HG03103 (cell line): ENCODE results near the gene FXN.
"Not testable (repeated sequence)": the region's sequence is repeated elsewhere in the genome, so short reads cannot be mapped to it uniquely, and the experiment has no call there.

ENCODE experiments used
- ATAC-seq: cut with Tn5 transposase; IDR thresholded peaks from one replicate; pipeline ENCODE4 v1.9.1; 2021; ENCODE audit warnings: low read depth; ENCODE audit not compliant: unreplicated experiment

Gene FXN

DNA sequence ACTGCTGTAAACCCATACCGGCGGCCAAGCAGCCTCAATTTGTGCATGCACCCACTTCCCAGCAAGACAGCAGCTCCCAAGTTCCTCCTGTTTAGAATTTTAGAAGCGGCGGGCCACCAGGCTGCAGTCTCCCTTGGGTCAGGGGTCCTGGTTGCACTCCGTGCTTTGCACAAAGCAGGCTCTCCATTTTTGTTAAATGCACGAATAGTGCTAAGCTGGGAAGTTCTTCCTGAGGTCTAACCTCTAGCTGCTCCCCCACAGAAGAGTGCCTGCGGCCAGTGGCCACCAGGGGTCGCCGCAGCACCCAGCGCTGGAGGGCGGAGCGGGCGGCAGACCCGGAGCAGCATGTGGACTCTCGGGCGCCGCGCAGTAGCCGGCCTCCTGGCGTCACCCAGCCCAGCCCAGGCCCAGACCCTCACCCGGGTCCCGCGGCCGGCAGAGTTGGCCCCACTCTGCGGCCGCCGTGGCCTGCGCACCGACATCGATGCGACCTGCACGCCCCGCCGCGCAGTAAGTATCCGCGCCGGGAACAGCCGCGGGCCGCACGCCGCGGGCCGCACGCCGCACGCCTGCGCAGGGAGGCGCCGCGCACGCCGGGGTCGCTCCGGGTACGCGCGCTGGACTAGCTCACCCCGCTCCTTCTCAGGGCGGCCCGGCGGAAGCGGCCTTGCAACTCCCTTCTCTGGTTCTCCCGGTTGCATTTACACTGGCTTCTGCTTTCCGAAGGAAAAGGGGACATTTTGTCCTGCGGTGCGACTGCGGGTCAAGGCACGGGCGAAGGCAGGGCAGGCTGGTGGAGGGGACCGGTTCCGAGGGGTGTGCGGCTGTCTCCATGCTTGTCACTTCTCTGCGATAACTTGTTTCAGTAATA, at the start of gene FXN:
TSS of gene FXN (plus strand) at position 315 of the 871 bp plus-strand sequence. CDS start at position 346, 31 bp downstream.
- ATAC-seq, result peak; percentile 91

DNA sequence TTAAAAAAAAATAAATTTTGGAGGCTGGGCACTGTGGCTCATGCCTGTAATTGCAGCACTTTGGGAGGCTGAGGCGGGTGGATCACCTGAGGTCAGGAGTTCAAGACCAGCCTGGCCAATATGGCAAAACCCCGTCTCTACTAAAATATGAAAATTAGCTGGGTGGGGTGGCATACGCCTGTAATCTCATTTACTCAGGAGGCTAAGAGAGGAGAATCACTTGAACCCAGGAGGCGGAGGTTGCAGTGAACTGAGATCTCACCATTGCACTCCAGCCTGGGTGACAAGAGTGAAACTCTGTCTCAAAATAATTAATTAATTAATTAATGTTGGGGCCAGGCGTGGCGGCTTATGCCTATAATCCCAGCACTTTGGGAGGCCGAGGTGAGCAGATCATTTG, 48.6 kb upstream of the FXN start:
- not testable (repeated sequence) for ATAC-seq

DNA sequence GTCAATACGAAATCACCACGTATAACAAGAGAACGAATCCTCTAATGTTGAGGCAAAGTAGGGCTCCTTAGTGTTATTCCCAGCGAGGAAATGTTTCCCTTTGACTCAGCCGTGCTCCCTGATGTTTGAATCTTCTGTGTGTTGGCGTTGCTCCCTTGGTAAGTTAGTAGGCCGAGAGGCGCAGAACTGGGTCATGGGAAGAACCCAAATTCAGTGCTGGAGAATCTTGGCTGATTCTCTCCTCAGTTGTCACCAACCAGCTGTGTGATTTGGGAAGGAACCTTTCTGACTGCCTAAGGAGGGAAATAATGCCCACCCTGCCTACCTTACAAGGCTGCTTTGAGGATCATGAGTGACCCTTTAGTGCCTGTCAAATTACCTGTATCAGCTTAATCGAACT, 44.1 kb upstream of the FXN start:
- ATAC-seq, result no peak

DNA sequence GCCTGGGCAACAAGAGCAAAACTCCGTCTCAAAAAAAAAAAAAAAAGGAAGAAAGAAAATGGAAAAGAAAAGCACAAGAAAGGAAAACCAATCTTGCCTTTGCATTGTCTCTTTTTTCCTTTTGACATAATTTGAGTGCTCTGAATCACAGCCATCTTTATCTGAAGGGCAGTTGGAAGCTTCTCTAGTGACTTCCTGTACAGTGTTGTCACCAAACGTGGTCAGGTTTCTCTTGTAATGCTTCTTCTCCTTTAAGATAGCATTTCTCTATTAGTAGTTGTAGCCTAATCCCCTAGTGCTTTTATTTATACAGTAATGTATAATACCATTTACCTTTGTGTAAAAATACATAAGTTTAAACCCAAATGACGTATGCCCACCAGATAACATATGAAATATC, 39.8 kb upstream of the FXN start:
- ATAC-seq, result no peak

DNA sequence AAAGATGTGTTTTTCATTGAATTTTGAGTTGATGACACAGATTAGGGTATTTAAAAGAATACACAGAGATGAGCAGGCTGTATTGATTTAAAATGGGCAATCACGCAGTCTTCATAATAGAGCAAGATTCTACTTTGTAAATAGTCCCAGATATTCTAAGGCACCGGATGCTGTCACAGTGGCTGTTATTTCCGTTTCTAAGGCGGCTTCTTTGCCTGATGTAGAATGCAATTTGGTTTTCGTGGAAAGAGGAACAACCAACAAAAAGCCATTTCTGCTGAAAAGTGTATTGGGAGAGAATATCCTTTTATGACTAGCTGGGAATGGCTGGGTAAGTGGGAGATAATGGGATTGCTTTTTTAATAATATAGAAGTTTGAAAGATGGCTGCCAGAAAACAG, 39.1 kb upstream of the FXN start:
- ATAC-seq, result no peak

GRCh38 chr9:68997666-68998065, 37.9 kb upstream of the FXN start:
- no peak for ATAC-seq

- ATAC-seq, result no peak
These were observed 37.2 kb upstream of the FXN start for GRCh38 chr9:68998385-68998784.

DNA sequence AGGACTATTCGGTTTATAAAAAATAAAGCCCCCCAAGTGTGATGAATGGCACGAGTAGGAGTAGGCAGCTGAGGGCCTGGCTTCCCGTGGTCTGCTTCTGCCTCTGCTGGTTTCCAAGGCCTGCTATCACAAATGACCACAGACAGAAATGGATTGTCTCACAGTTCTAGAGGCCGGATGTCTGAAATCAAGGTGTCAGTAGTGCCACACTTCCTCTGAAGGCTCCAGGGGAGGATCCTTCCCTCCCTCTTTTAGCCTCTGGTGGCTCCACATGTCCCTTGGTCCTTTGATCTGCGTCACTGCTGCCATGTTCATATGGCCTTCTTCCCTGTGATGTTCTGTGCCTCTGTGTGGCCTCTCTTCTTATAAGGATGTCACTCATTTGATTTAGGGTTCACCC, 36.7 kb upstream of the FXN start:
- ATAC-seq, result no peak

DNA sequence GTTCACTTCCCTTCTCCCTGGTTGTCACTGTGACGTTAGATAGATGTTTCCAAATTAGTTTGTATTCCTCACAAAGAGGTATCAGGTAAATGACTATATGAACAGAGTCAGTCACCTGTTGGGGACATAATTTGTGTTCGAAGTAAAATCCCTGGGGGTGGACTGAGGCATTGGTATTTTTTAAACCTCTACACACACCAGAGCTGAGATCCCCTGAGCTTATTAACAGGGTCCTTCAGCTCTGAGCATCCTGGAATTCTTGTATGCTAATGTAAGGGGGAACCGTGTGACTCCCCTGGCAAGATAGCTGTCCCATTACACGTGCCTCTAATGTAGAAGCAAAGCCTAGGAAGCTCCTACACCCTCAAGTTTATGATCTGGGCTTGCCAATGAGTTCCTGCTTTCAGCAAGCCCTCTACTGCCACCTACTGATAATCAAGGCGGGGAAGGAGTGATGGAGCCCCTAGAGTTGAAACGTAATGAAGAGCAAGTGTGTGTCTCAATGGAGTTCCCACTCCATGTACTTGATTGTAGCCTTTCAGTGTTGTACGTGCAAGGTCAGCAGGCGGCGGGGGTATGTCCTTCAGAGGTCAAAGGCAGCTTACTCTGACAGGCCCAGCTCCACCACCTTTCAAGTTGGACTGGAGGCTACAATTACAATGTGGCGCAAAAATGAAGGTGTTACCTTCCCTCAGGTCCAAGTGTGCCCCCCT, 36.0 kb upstream of the FXN start:
- peak; percentile 77 for ATAC-seq

- ATAC-seq, result no peak
These were observed 33.6 kb upstream of the FXN start for GRCh38 chr9:69001921-69002320.

- ATAC-seq, result no peak
These were observed 32.5 kb upstream of the FXN start for GRCh38 chr9:69003051-69003450.

GRCh38 chr9:69004836-69005235, 30.7 kb upstream of the FXN start:
- no peak for ATAC-seq

DNA sequence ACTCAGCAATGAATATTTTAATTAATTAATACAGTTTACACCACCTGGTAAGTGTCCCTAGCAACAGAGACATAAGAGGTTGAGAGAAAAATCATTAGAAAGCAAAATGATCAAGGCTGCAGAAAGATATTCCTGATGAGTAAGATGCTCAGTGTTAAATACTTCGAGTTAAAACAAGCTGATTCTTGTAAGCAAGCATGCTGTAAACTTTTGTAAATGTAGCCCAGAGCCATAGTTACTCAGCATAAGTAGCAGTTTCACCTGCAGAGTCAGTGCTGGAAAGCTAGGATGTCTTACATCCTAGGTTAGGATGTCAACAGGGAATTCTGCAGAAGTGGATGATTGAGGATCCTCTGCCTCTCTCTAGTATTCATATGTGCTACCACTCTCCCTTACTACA, 25.8 kb upstream of the FXN start:
- no peak for ATAC-seq

GRCh38 chr9:69012696-69013381, 22.7 kb upstream of the FXN start:
- no peak for ATAC-seq

DNA sequence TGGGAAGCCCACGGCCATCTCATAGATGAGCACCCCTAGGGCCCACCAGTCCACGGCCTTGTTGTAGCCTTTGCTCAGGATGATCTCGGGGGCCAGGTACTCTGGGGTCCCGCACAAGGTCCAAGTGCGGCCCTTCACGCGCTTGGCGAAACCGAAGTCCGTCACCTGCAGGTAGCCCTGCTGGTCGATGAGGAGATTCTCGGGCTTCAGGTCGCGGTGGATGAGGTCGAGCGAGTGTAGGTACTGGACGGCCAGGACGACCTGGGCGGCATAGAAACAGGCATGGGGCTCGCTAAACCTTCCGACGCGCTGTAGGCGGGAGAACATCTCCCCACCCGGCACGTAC, 22.2 kb upstream of the FXN start:
- no peak for ATAC-seq

DNA sequence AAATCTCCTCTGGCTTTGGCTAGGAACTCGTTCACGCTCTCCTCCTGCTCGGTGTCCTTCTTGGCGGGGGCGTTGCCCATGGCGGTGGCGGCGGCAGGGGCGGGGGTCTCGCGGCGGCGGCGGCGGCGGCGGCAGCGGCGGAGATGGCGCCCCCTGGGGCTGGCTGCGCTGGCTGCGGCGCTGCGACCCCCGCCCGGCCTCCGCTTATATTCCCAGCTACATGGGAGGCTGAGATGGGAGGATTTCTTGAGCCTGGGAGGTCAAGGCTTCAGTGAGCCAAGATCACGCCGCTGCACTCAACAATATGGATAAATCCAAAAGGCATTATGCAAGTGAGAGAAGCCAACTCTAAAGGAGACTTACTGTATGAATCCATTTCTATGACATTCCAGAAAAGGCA, 21.5 kb upstream of the FXN start, which contains the start of gene PRKACG:
TSS of gene PRKACG (minus strand) at position 101 of the 400 bp plus-strand sequence. CDS start at position 80, 21 bp downstream.
- no peak for ATAC-seq

- ATAC-seq, result no peak
These were observed 19.1 kb upstream of the FXN start for GRCh38 chr9:69016191-69017096.

DNA sequence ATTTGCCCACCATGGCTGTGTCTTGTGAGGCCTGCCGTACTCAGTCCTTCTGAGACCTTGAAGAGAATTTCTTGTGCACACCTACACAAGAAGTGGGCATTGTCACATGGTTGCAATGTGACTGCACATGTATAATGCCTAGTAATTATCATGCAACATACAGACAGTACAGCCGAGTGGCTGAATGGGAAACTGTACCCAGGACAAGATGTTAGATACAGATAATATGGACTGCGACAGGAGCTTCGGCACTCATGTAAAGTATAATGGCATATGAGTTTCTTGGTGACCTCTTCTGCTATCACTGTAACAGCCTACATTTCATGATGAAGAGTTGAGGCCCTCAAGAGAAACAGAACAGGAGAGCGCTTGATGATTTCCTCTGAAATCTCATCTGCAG, 16.8 kb upstream of the FXN start:
- ATAC-seq, result no peak

GRCh38 chr9:69019808-69020207, 15.7 kb upstream of the FXN start:
- ATAC-seq, result no peak
